Stomach smooth muscle (tissue), 2 donors: ENCODE measurements around the gene HOXC11.

Experiments used
- H3K27ac ChIP-seq: one replicate; pipeline ENCODE4 v1.7.0; 2013; ENCODE audit warnings: mild to moderate bottlenecking, low read length, inconsistent platforms
- H3K27me3 ChIP-seq, 2 donors: one replicate each; pipeline ENCODE4 v1.7.0; 2013; ENCODE audit warnings: low read length in 2 of 2; ENCODE audit not compliant: insufficient read depth in 2 of 2, control insufficient read depth in 1 of 2
- H3K36me3 ChIP-seq, 2 donors: one replicate each; pipeline ENCODE4 v1.7.0; 2013; ENCODE audit warnings: low read length in 2 of 2; ENCODE audit not compliant: control insufficient read depth in 2 of 2, insufficient read depth in 2 of 2
- H3K4me1 ChIP-seq: one replicate; pipeline ENCODE4 v1.7.0; 2013; ENCODE audit warnings: low read length; ENCODE audit not compliant: control insufficient read depth, insufficient read depth
- H3K4me3 ChIP-seq, 2 donors: one replicate each; pipeline ENCODE4 v1.7.0; 2013; ENCODE audit warnings: low read length in 2 of 2
- H3K9ac ChIP-seq, 2 donors: one replicate each; pipeline ENCODE4 v1.7.0; 2013; ENCODE audit warnings: low read length in 2 of 2, mild to moderate bottlenecking in 1 of 2
- H3K9me3 ChIP-seq, 2 donors: one replicate each; pipeline ENCODE4 v1.7.0; 2013; ENCODE audit warnings: low read length in 2 of 2; ENCODE audit not compliant: control insufficient read depth in 2 of 2
- donor health status: healthy.
- donor health status: Pancreatic carcinoma.

HOXC11 gene

GRCh38 chr12:54016478-54016964 lies 43.6 kb downstream of the HOXC11 start:
- peaks cover 75 to 88% of the 10 kb centered on the region in 2 donors for H3K27me3 ChIP-seq

GRCh38 chr12:54017027-54017788 lies 44.3 kb downstream of the HOXC11 start:
- no peak overlapping the region for H3K27ac ChIP-seq
- peak overlapping the region; percentile 46 to 61 for H3K4me3 ChIP-seq
- no peaks in the 10 kb centered on the region for H3K36me3 ChIP-seq
- H3K9ac ChIP-seq = no peak overlapping the region
- peaks cover 13% of the 10 kb centered on the region for H3K4me1 ChIP-seq
- H3K27me3 ChIP-seq = peaks cover 78 to 87% of the 10 kb centered on the region in 2 donors
- H3K9me3 ChIP-seq = no peaks in the 10 kb centered on the region

More at GRCh38 chr12:54016478-54016964, 43.6 kb downstream of the HOXC11 start:
- Histone ChIP-seq H3K9me3 (no peaks in the 10 kb centered on the region), H3K36me3 (no peaks in the 10 kb centered on the region), H3K4me1 (peaks cover 14% of the 10 kb centered on the region), H3K4me3 (no peak overlapping the region), H3K9ac (no peak overlapping the region), H3K27ac (no peak overlapping the region)

- Histone ChIP-seq H3K27ac (no peak overlapping the region), H3K4me1 (peaks cover 13% of the 10 kb centered on the region), H3K9ac (peak overlapping the region in 1 of 2 donors; percentile 15), H3K9me3 (no peaks in the 10 kb centered on the region), H3K36me3 (no peaks in the 10 kb centered on the region), H3K27me3 (peaks cover 77 to 86% of the 10 kb centered on the region in 2 donors), H3K4me3 (peak overlapping the region; percentile 46 to 61)
Measured at GRCh38 chr12:54017878-54018467, 45.0 kb downstream of the HOXC11 start.

- Histone ChIP-seq H3K9me3 (no peaks in the 10 kb centered on the region), H3K27ac (no peak overlapping the region), H3K36me3 (no peaks in the 10 kb centered on the region), H3K27me3 (peaks cover 75 to 86% of the 10 kb centered on the region in 2 donors), H3K4me1 (peaks cover 13% of the 10 kb centered on the region), H3K9ac (peak overlapping the region in 1 of 2 donors; percentile 15), H3K4me3 (peak overlapping the region in 1 of 2 donors; percentile 61)
Measured at GRCh38 chr12:54018468-54018984, 45.6 kb downstream of the HOXC11 start.

GRCh38 chr12:54019091-54019811 lies 46.3 kb downstream of the HOXC11 start:
- Histone ChIP-seq H3K36me3 (no peaks in the 10 kb centered on the region), H3K4me1 (peaks cover 13% of the 10 kb centered on the region), H3K4me3 (no peak overlapping the region), H3K9ac (no peak overlapping the region), H3K27me3 (peaks cover 76 to 86% of the 10 kb centered on the region in 2 donors), H3K9me3 (no peaks in the 10 kb centered on the region), H3K27ac (no peak overlapping the region)

GRCh38 chr12:54019924-54020590 lies 47.1 kb downstream of the HOXC11 start:
- Histone ChIP-seq H3K36me3 (no peaks in the 10 kb centered on the region), H3K9me3 (no peaks in the 10 kb centered on the region), H3K27ac (no peak overlapping the region), H3K9ac (no peak overlapping the region), H3K4me3 (peak overlapping the region in 1 of 2 donors; percentile 29), H3K27me3 (peaks cover 75 to 86% of the 10 kb centered on the region in 2 donors), H3K4me1 (peaks cover 10% of the 10 kb centered on the region)

GRCh38 chr12:54020591-54021405 lies 47.9 kb downstream of the HOXC11 start:
- H3K4me1 ChIP-seq = peaks cover 10% of the 10 kb centered on the region
- H3K36me3 ChIP-seq = no peaks in the 10 kb centered on the region
- H3K9me3 ChIP-seq = no peaks in the 10 kb centered on the region
- H3K27me3 ChIP-seq = peaks cover 72 to 85% of the 10 kb centered on the region in 2 donors
- no peak overlapping the region for H3K9ac ChIP-seq
- no peak overlapping the region for H3K4me3 ChIP-seq
- no peak overlapping the region for H3K27ac ChIP-seq

- Histone ChIP-seq H3K27ac (no peak overlapping the region), H3K4me3 (no peak overlapping the region), H3K27me3 (peaks cover 72 to 86% of the 10 kb centered on the region in 2 donors), H3K9me3 (no peaks in the 10 kb centered on the region), H3K4me1 (peaks cover 10% of the 10 kb centered on the region), H3K36me3 (no peaks in the 10 kb centered on the region), H3K9ac (no peak overlapping the region)
Measured at GRCh38 chr12:54021432-54022013, 48.6 kb downstream of the HOXC11 start.

- H3K9me3 ChIP-seq = no peaks in the 10 kb centered on the region
- H3K4me1 ChIP-seq = peaks cover 6% of the 10 kb centered on the region
- no peak overlapping the region for H3K9ac ChIP-seq
- no peak overlapping the region for H3K4me3 ChIP-seq
- H3K36me3 ChIP-seq = no peaks in the 10 kb centered on the region
- H3K27ac ChIP-seq = no peak overlapping the region
- peaks cover 80 to 92% of the 10 kb centered on the region in 2 donors for H3K27me3 ChIP-seq
Measured at GRCh38 chr12:54022960-54023884, 50.3 kb downstream of the HOXC11 start.
